Endothelial cell of umbilical vein (primary cell): Measurements from ENCODE around the gene YIPF1. TPM values are rescaled to one million over a fixed set of nuclear protein-coding genes. Genes with fewer than 3 reads are reported as not detected.

Experiments used
- BruUV-seq: library from RNA; stranded (reverse); fragments of 400-500 nt; replicated peaks from 2 replicates; lab custom pipeline; 2021; lab: Mats Ljungman, UMichigan
- CTCF ChIA-PET: fragments of 300-600, 350-600 bp; sonication (Branson Sonifier 250); formaldehyde crosslinking; loops from one replicate; lab custom pipeline; 2021; ENCODE audit warnings: antibody characterized with exemption, inconsistent platforms; lab: Charles Lee
- POLR2A ChIA-PET: fragments of 300-600, 350-600 bp; sonication (Branson Sonifier 250); formaldehyde crosslinking; loops from one replicate; lab custom pipeline; 2021; ENCODE audit warnings: antibody characterized with exemption, inconsistent platforms; lab: Charles Lee
- DNase-seq: peaks from one replicate; pipeline ENCODE4 v3.0.0-alpha.2; 2011; ENCODE audit warnings: low read depth, low spot score
- FAIRE-seq: peaks from 2 replicates; lab custom pipeline; 2011; peaks lifted over from hg19 to GRCh38; lab: Jason Lieb, UNC
- H2AFZ ChIP-seq: 2 replicates; pipeline ENCODE4 v1.6.0; 2012; ENCODE audit warnings: low read depth, low read length, control low read depth, inconsistent platforms
- H3K27ac ChIP-seq: 2 replicates; pipeline ENCODE4 v1.5.1; 2011; ENCODE audit warnings: low read depth, mild to moderate bottlenecking, control low read depth, low read length, moderate library complexity; ENCODE audit not compliant: insufficient read depth
- H3K27me3 ChIP-seq, 2 experiments: 2 replicates each; pipeline versions ENCODE4 v1.6.0 to v1.6.1; 2011; ENCODE audit warnings: low read length in 2 of 2, mixed read lengths in 1 of 2; ENCODE audit not compliant: control insufficient read depth in 2 of 2, insufficient read depth in 2 of 2
- H3K36me3 ChIP-seq, 2 experiments: 2 replicates in 1 of 2; 3 replicates in 1 of 2; pipeline ENCODE4 v1.5.1; 2011; ENCODE audit warnings: low read length in 2 of 2, mild to moderate bottlenecking in 1 of 2, moderate library complexity in 1 of 2; ENCODE audit not compliant: control insufficient read depth in 2 of 2, insufficient read depth in 2 of 2; ENCODE audit errors: extremely low read depth in 1 of 2
- H3K4me1 ChIP-seq: 3 replicates; pipeline ENCODE4 v1.5.1; 2011; ENCODE audit warnings: mild to moderate bottlenecking, low read length; ENCODE audit not compliant: control insufficient read depth, insufficient read depth; ENCODE audit errors: extremely low read depth
- H3K4me2 ChIP-seq: 2 replicates; pipeline ENCODE4 v1.6.1; 2011; ENCODE audit warnings: low read length, control low read depth, mixed read lengths; ENCODE audit not compliant: insufficient read depth
- H3K4me3 ChIP-seq, 3 experiments: fragments of 200-600 bp in 1 of 3; sonication (generic), shearing (Covaris generic) in 1 of 3; replicated peaks in 1 of 3; 2 replicates each; pipeline ENCODE4 v1.5.1; 2011 to 2016; ENCODE audit warnings: control low read depth in 3 of 3, low read length in 3 of 3, mild to moderate bottlenecking in 2 of 3, inconsistent platforms in 1 of 3, low read depth in 1 of 3, moderate library complexity in 1 of 3; ENCODE audit not compliant: insufficient read depth in 1 of 3
- H3K79me2 ChIP-seq: 2 replicates; pipeline ENCODE4 v1.6.0; 2012; ENCODE audit warnings: low read length, inconsistent platforms; ENCODE audit not compliant: control insufficient read depth, insufficient read depth
- H3K9ac ChIP-seq: replicated peaks from 2 replicates; pipeline ENCODE3; 2011; ENCODE audit warnings: low read length, control low read depth; ENCODE audit not compliant: insufficient read depth; ENCODE audit errors: extremely low read depth
- H3K9me1 ChIP-seq: replicated peaks from 3 replicates; pipeline ENCODE4 v1.6.0; 2011; ENCODE audit warnings: mild to moderate bottlenecking, low read length; ENCODE audit not compliant: control insufficient read depth, insufficient read depth; ENCODE audit errors: extremely low read depth
- H3K9me3 ChIP-seq: replicated peaks from 2 replicates; pipeline ENCODE4 v1.5.1; 2012; ENCODE audit warnings: low read length, inconsistent platforms; ENCODE audit not compliant: control insufficient read depth, insufficient read depth
- H4K20me1 ChIP-seq: replicated peaks from 2 replicates; pipeline ENCODE3; 2011; ENCODE audit warnings: mild to moderate bottlenecking, low read length; ENCODE audit not compliant: control insufficient read depth, insufficient read depth; ENCODE audit errors: extremely low read depth
- CTCF ChIP-seq, 2 donors: IDR thresholded peaks; 1 replicate in 1 of 2; 2 replicates in 1 of 2; pipeline ENCODE4 v1.5.1; 2011; ENCODE audit warnings: low read length in 2 of 2, mild to moderate bottlenecking in 2 of 2, moderate library complexity in 2 of 2, control low read depth in 1 of 2, inconsistent platforms in 1 of 2, low read depth in 1 of 2; ENCODE audit not compliant: insufficient read depth in 1 of 2; ENCODE audit errors: extremely low read depth in 1 of 2
- EZH2 ChIP-seq: IDR thresholded peaks from 2 replicates; pipeline ENCODE4 v1.6.1; 2012; ENCODE audit warnings: borderline replicate concordance, low read depth, mild to moderate bottlenecking, moderate library complexity, low read length, inconsistent platforms; ENCODE audit not compliant: severe bottlenecking
- FOS ChIP-seq: IDR thresholded peaks from 2 replicates; pipeline ENCODE4 v1.6.1; 2011; ENCODE audit warnings: mild to moderate bottlenecking, low read length, moderate library complexity, borderline replicate concordance; ENCODE audit not compliant: insufficient read depth
- GATA2 ChIP-seq: IDR thresholded peaks from 2 replicates; pipeline ENCODE4 v1.7.0; 2011; ENCODE audit warnings: low read depth, mild to moderate bottlenecking, moderate library complexity, mixed read lengths, low read length; ENCODE audit not compliant: insufficient read length, insufficient read depth
- JUN ChIP-seq: IDR thresholded peaks from 2 replicates; pipeline ENCODE4 v1.6.1; 2011; ENCODE audit warnings: borderline replicate concordance, low read depth; ENCODE audit not compliant: insufficient read length, insufficient read depth
- MAX ChIP-seq: IDR thresholded peaks from 2 replicates; pipeline ENCODE4 v1.6.1; 2011; ENCODE audit not compliant: insufficient read depth, insufficient read length
- MYC ChIP-seq: IDR thresholded peaks from one replicate; pipeline ENCODE4 v1.6.1; 2011; ENCODE audit warnings: mild to moderate bottlenecking, low read depth, low read length
- POLR2A ChIP-seq: IDR thresholded peaks from 2 replicates; pipeline ENCODE4 v1.6.1; 2012; ENCODE audit warnings: low read depth, mild to moderate bottlenecking, control low read depth, low read length
- POLR2AphosphoS5 ChIP-seq: IDR thresholded peaks from 2 replicates; pipeline ENCODE4 v1.6.1; 2012; ENCODE audit warnings: low read depth, mild to moderate bottlenecking, control low read depth, low read length, moderate library complexity; ENCODE audit not compliant: insufficient read depth
- dilution Hi-C: fragments of 300-500 bp; cut with MboI; formaldehyde crosslinking; loops from one replicate; pipeline ENCODE4 v1.15.0; 2019; ENCODE audit warnings: low sequenced_read_pairs; ENCODE audit not compliant: extremely low pct_ligation_motif_present
- intact Hi-C: fragments of 100-400 bp; cut with micrococcal nuclease; formaldehyde crosslinking; loops from one replicate; pipeline ENCODE4 v1.10.0; 2022
- polyA plus RNA-seq, 4 experiments: library from polyadenylated mRNA; depleted of rRNA in 3 of 4; stranded (reverse) in 3 of 4; unstranded in 1 of 4; fragments of >200 nt; gene quantifications; 2 replicates each; pipeline versions ENCODE4 v1.2.1 to v1.2.3, GENCODE V29; 2011 to 2012; ENCODE audit warnings: missing spikeins in 1 of 4
- total RNA-seq: library from RNA; stranded (reverse); gene quantifications from 2 replicates; pipeline ENCODE4 v1.2.3, GENCODE V29; 2021

Gene YIPF1
- total and polyA plus RNA-seq, 2 donors (not counting 3 experiments of a cell fraction or from before 2014, with no cell fraction given): 14.8 to 26.2 TPM

- Histone ChIP-seq H3K9me3 (no peaks in the 10 kb centered on the region), H4K20me1 (no peaks in the 10 kb centered on the region), H3K4me1 (no peaks in the 10 kb centered on the region), H2AFZ (no peak overlapping the region), H3K27ac (no peak overlapping the region), H3K27me3 (no peaks in the 10 kb centered on the region), H3K4me3 (no peak overlapping the region), H3K9ac (no peak overlapping the region), H3K36me3 (peaks cover 0 to 10% of the 10 kb centered on the region in 2 experiments), H3K4me2 (no peak overlapping the region), H3K79me2 (peaks cover 2% of the 10 kb centered on the region), H3K9me1 (no peaks in the 10 kb centered on the region)
- DNase-seq (no peak), FAIRE-seq (no peak)
- POLR2A ChIA-PET: no interaction called here
- TF ChIP-seq CTCF (IDR thresholded peaks at IDR 0.05; ENCODE audit: extremely low read depth in 1 of 2, insufficient read depth in 1 of 2, low read depth in 1 of 2, low read length in 2 of 2): no peak
- dilution Hi-C loops: no loop called here
- intact Hi-C loops: no loop called here
- BruUV-seq: no TSS peak
- CTCF ChIA-PET: interaction anchor here (0.6 kb wide), 1 partner anchor 9 kb away, joined by 3 read pairs; no protein-coding TSS in a partner anchor
Observed at GRCh38 chr1:53804791-53805505, 84.6 kb downstream of the YIPF1 start.

- dilution Hi-C loops: no loop called here
- H3K79me2 ChIP-seq: no peaks in the 10 kb centered on the region
- no peak for DNase-seq
- H4K20me1 ChIP-seq: no peaks in the 10 kb centered on the region
- H3K4me3 ChIP-seq: no peak overlapping the region
- H3K9me1 ChIP-seq: no peaks in the 10 kb centered on the region
- intact Hi-C loops: no loop called here
- TF ChIP-seq POLR2A (no peak), EZH2 (no peak), GATA2 (no peak), CTCF (IDR thresholded peaks at IDR 0.05; ENCODE audit: extremely low read depth in 1 of 2, insufficient read depth in 1 of 2, low read depth in 1 of 2, low read length in 2 of 2) (no peak), JUN (no peak), POLR2AphosphoS5 (no peak), MYC (no peak), FOS (no peak), MAX (no peak)
- no peak overlapping the region for H2AFZ ChIP-seq
- H3K9me3 ChIP-seq: no peaks in the 10 kb centered on the region
- FAIRE-seq: no peak
- H3K4me1 ChIP-seq: no peaks in the 10 kb centered on the region
- ChIA-PET CTCF (no interaction called here), POLR2A (no interaction called here)
- BruUV-seq: no TSS peak
- no peaks in the 10 kb centered on the region for H3K27me3 ChIP-seq
- H3K36me3 ChIP-seq: peaks cover 0 to 14% of the 10 kb centered on the region in 2 experiments
- no peak overlapping the region for H3K9ac ChIP-seq
- H3K4me2 ChIP-seq: no peak overlapping the region
- no peak overlapping the region for H3K27ac ChIP-seq
Observed at GRCh38 chr1:53804181-53804580, 85.4 kb downstream of the YIPF1 start.
